HG02763 (cell line): Measurements from ENCODE around the gene OR4F15.
"Not testable (repeated sequence)": the region's sequence is repeated elsewhere in the genome, so short reads cannot be mapped to it uniquely, and the experiment has no call there.

Experiments
- ATAC-seq: cut with Tn5 transposase; IDR thresholded peaks from one replicate; pipeline ENCODE4 v1.9.1; 2021; ENCODE audit warnings: mild to moderate bottlenecking, moderate library complexity; ENCODE audit not compliant: unreplicated experiment

OR4F15 gene, protein sequence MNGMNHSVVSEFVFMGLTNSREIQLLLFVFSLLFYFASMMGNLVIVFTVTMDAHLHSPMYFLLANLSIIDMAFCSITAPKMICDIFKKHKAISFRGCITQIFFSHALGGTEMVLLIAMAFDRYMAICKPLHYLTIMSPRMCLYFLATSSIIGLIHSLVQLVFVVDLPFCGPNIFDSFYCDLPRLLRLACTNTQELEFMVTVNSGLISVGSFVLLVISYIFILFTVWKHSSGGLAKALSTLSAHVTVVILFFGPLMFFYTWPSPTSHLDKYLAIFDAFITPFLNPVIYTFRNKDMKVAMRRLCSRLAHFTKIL

GRCh38 chr15:101811902-101812301 is at the start of gene OR4F15:
Gene OR4F15 (plus strand): TSS chr15:101812202. CDS start chr15:101818187, 5,985 bp downstream.
- ATAC-seq: no peak

DNA sequence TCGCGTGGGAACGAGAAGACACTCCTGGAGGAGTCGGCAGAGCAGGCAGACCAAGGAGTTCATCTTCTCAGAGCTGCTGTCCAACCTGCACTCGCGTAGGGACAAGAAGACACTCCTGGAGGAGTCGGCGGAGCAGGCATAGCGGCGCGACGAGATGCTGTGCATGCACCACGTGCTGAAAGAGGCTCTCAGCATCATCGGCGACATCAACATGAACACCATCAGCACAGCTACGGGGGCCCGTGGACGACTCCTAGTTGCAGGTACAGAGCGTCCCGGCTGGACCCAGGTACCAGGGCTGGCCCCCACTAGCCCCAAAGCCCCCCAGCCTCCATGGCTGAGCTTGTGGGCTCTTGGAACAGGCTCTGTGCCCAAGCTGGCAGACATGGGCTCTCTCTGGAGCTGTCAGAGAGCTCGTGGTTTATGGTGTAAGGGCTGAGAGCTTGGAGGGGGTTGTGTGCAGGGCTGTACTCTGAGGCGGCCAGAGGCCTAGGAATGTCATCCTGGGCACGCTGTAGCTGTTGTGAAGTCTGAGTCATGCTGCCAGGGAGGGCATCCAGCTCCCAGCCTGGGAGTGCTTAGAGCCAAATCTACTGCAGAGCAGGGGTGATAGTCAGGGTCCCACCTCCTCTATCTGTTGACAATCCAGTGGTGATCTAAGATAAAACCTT is 47.2 kb upstream of the OR4F15 start:
- ATAC-seq: not testable (repeated sequence)

GRCh38 chr15:101765340-101765671 is 46.7 kb upstream of the OR4F15 start:
- ATAC-seq: not testable (repeated sequence)

DNA sequence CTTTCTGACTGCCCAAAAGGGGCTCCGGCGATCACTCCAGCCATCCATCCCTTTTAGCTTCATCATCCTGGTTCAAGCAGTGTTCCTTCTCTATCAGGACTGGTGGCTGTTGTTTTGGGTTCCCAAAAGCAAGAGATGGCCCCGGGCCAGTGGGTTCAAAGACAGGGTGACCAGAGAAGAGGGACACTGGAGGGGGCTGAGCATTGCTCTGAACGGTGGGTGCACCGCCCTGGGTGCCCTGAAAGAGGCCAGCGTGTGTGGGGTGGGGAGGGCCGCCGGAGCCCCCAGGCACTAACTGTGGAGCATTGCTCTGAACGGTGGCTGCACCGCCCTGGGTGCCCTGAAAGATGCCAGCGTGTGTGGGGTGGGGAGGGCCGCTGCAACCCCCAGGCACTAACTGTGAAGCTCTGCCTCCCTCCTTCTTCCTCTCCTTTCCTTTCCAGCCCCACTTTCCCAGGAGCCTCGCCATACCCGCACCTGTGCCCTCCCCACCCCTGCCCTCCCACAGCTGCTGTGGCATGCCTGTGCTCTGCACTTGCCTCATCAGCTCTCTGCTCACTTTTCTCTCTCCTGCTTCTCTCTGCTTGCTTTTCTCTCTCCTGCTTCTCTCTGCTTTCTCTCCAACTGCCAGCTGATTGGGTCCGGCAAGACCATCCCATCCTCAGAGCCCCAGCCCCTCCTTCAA is 46.1 kb upstream of the OR4F15 start:
- ATAC-seq: no peak

- not testable (repeated sequence) for ATAC-seq
Measured at GRCh38 chr15:101767083-101767640, 44.8 kb upstream of the OR4F15 start.

- ATAC-seq: no peak
Measured at GRCh38 chr15:101772921-101773320, 39.1 kb upstream of the OR4F15 start.

DNA sequence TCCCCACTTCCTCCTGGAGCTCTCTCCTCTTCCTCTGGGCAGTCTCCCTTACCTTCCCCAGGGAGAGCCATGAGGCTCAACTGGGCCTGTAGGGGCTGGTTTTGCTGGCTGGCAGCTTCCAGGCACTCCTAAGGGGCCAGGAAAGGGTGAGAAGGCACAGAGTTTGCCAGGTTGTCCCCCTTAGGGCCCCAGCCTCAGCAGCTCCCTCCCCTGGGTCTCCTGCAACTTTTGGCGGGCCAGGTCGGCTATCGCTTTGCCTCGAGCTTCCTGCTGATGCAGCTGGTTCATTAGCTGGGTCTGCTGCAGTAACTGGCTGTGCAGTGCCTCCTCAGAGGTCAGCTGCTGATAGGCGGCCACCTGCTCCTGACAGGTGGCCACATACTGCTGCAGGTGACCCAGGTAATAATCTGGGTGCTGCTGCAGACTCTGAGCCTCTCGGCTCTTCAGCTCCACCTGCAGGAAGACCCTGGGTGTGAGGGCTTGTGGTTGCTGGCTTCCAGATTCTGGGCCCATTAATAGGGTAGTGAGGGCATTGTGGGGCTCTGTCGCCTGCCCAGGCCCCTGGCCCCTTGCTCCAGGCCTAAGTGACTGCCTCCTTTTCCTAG is 38.4 kb upstream of the OR4F15 start:
- no peak for ATAC-seq

DNA sequence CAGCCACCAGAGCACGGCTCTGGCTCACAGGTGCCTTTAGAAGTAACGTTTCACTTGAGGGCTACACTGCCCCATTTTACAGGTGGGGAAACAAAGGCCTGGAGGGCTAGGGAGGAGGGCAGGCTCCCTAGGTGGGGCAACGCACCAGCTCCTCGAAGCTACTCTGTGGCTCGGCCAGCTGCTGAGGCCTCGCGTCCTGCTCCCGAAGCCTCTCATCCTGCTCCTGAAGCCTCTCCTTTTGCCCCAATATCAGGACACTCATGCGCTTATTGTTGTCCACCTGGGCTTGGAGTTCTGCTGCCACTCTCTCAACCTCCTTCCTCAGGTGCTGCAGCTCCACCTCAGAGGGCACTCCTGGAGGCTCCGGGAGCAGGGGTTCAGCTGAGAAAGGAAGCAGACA is 36.9 kb upstream of the OR4F15 start:
- no peak for ATAC-seq

GRCh38 chr15:101778576-101778975 is 33.4 kb upstream of the OR4F15 start:
- not testable (repeated sequence) for ATAC-seq

GRCh38 chr15:101780225-101780624 is 31.8 kb upstream of the OR4F15 start:
- ATAC-seq: not testable (repeated sequence)

GRCh38 chr15:101781928-101782327 is 30.1 kb upstream of the OR4F15 start:
- ATAC-seq: no peak

DNA sequence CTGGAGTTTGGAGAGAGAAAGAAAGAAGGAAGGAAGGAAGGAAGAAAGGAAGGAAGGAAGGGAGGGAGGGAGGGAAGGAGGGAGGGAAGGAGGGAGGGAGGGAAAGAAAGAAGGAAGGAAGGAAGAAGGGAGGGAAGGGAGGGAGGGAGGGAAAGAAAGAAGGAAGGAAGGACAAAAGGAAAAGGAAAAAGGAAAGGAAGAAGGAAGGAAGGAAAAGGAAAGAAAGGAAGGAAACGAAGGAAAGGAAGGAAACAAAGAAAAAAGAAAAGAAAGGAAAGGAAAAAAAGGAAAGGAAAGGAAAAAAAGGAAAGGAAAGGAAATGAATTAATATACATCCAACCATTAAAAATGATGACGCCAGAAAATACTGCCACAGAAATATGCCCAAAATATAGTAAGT is 27.4 kb upstream of the OR4F15 start:
- ATAC-seq: no peak

- not testable (repeated sequence) for ATAC-seq
Measured at GRCh38 chr15:101786422-101786821, 25.6 kb upstream of the OR4F15 start.

- ATAC-seq: not testable (repeated sequence)
Measured at GRCh38 chr15:101788001-101788400, 24.0 kb upstream of the OR4F15 start.

DNA sequence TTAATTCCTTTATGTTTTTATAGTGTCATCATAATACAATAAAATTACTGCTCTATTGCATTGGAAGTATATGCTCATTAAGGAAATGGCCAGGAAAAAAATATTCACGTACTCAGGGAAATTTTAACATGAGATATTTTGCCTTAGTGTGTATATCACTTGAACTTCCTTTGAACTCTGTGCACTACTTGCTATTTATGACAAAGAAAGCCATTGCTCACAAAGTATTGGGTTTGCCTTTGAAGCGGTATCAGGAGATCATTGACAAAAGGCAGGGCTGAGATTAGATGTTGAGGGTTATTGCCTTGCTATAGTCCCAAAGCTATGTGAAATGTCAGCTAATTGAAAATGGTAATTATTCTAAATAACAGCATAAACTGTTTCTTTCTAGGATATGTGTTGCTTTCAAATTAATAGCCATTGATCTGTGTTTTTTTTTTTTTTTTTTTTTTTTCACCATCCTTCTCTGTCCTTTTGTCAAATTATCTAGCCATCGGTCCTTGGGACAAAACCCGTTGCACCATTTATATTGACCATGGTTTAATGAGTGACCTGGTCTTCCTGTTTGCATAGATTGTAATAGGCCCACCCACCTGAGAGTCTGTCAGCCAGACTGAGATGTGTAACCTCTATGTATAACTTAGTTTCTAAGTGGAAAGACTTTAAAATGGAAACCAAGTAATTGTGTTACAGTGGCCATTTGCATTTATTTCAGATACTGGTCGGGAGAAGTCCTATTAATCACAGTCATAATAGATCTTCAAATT is 23.3 kb upstream of the OR4F15 start:
- not testable (repeated sequence) for ATAC-seq

GRCh38 chr15:101790748-101791147 is 21.3 kb upstream of the OR4F15 start:
- not testable (repeated sequence) for ATAC-seq

- ATAC-seq: not testable (repeated sequence)
Measured at GRCh38 chr15:101793981-101794380, 18.0 kb upstream of the OR4F15 start.

DNA sequence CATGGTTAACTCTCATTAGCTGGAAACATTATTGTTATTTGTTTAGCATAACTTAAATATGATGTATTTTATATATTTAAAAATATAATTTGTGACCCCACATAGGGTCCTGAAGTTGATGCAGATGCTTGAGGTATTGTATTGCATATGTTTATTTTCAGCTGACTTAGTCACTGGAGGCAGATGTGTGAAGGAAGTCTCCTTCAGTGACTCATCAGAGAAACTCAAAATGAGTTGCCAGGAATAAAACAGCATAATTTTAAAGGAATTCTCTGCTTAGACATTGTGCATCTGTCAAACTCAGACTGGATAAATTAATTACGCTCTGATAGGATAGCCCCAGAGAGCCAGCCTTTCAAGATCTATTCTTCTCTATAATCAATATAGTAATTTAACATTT is 16.5 kb upstream of the OR4F15 start:
- ATAC-seq: no peak

GRCh38 chr15:101799665-101800064 is 12.3 kb upstream of the OR4F15 start:
- no peak for ATAC-seq

GRCh38 chr15:101801048-101801447 is 11.0 kb upstream of the OR4F15 start:
- ATAC-seq: no peak
